H1 (cell line): ENCODE measurements around the gene KIF5A.

Source experiments
- ASH2L ChIP-seq: fragments of 200-600, 300-600 bp; sonication (generic); IDR thresholded peaks from one replicate; pipeline ENCODE4 v1.7.1; 2017; ENCODE audit warnings: low read length
- GABPA ChIP-seq: IDR thresholded peaks from 2 replicates; pipeline ENCODE4 v1.6.1; 2011; ENCODE audit warnings: mild to moderate bottlenecking, low read length, moderate library complexity, borderline replicate concordance; ENCODE audit not compliant: insufficient read depth
- JUN ChIP-seq: IDR thresholded peaks from 2 replicates; pipeline ENCODE4 v1.6.1; 2011; ENCODE audit warnings: low read depth, mild to moderate bottlenecking, improper control_type of control experiment, low read length
- POLR2A ChIP-seq, 2 experiments: IDR thresholded peaks; 1 replicate in 1 of 2; 2 replicates in 1 of 2; pipeline ENCODE4 v1.6.1; 2011; ENCODE audit warnings: low read depth in 2 of 2, low read length in 2 of 2, mild to moderate bottlenecking in 2 of 2; ENCODE audit errors: control extremely low read depth in 1 of 2
- SIN3A ChIP-seq, 2 experiments: IDR thresholded peaks in 1 of 2; conservative IDR thresholded peaks in 1 of 2; 2 replicates each; pipeline ENCODE4 v1.6.1; 2011 to 2012; ENCODE audit warnings: low read length in 2 of 2, improper control_type of control experiment in 1 of 2, low read depth in 1 of 2, mild to moderate bottlenecking in 1 of 2
- TF ChIP-seq, protein P1 (sequence below): IDR thresholded peaks from 2 replicates; pipeline ENCODE4 v1.6.1; 2011; ENCODE audit warnings: low read depth, mild to moderate bottlenecking, low read length; ENCODE audit not compliant: insufficient read depth
- TF ChIP-seq, protein P2 (sequence below), 3 experiments: IDR thresholded peaks; 1 replicate in 2 of 3; 2 replicates in 1 of 3; pipeline versions ENCODE4 v1.5.1 to v1.6.1; 2011; ENCODE audit warnings: low read length in 3 of 3, mild to moderate bottlenecking in 3 of 3, inconsistent platforms in 2 of 3, low read depth in 1 of 3, moderate library complexity in 1 of 3; ENCODE audit not compliant: insufficient read depth in 1 of 3; ENCODE audit errors: control extremely low read depth in 1 of 3

DNA sequence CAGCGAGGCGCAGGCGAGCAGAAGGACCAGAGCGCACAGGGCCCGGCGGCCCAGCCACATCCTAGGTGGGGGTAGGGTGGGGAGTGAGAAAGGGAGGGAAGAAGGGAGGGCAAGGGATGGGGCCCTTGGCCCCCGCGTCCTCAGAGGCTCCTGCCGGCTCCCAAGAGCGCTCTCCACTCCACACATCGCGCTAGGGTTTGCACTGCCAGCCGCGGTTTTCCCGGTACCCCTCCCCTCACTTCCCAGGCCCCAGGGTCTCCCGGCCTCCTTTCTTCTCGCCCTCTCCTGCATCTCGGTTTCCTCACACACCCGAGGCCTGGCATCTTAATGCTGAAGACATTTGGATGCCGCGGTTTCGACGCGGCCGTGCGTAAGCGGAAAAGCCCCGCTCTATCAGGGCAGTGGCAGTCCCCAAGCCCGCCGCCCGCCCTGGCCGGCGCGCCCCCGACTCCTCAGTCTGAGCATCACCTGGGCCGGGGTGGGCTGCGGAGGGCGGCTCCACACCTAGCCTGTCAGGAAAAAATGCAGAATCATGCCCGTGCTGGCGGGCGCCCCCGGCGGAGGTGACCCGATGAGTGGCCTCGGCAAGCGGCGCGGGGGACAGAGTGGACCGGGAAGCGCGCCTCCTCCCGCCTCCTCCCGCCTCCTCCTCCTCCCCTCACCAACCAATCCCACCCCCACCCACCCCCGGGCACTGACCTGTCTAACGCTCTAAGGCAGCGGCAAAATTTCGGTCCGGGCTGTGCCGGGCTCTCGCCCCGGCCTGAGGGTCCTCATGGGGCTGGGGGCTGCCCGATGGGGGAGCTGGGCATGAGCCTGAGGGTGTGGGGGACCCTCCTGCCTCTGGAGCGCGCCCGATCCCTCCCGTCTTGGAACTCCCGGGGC lies 82.5 kb downstream of the KIF5A start:
- TF ChIP-seq, protein P1, sequence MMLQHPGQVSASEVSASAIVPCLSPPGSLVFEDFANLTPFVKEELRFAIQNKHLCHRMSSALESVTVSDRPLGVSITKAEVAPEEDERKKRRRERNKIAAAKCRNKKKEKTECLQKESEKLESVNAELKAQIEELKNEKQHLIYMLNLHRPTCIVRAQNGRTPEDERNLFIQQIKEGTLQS: no peak
- TF ChIP-seq, protein P2, sequence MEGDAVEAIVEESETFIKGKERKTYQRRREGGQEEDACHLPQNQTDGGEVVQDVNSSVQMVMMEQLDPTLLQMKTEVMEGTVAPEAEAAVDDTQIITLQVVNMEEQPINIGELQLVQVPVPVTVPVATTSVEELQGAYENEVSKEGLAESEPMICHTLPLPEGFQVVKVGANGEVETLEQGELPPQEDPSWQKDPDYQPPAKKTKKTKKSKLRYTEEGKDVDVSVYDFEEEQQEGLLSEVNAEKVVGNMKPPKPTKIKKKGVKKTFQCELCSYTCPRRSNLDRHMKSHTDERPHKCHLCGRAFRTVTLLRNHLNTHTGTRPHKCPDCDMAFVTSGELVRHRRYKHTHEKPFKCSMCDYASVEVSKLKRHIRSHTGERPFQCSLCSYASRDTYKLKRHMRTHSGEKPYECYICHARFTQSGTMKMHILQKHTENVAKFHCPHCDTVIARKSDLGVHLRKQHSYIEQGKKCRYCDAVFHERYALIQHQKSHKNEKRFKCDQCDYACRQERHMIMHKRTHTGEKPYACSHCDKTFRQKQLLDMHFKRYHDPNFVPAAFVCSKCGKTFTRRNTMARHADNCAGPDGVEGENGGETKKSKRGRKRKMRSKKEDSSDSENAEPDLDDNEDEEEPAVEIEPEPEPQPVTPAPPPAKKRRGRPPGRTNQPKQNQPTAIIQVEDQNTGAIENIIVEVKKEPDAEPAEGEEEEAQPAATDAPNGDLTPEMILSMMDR (IDR thresholded peaks at IDR 0.05; ENCODE audit: control extremely low read depth in 1 of 3, insufficient read depth in 1 of 3, low read depth in 1 of 3, low read length in 3 of 3): no peak
- TF ChIP-seq POLR2A (IDR thresholded peaks at IDR 0.05; ENCODE audit: control extremely low read depth in 1 of 2, low read depth in 2 of 2, low read length in 2 of 2) (no peak), SIN3A (conservative IDR thresholded peaks at IDR 0.05 in 1 of 2, IDR thresholded peaks at IDR 0.05 in 1 of 2; ENCODE audit: low read depth in 1 of 2, low read length in 2 of 2) (no peak), ASH2L (no peak), JUN (no peak), GABPA (no peak)
